Breast epithelium (tissue), 3 donors: ENCODE measurements around the gene PRKCE.

Experiments used
- POLR2AphosphoS5 ChIP-seq, 3 donors: sonication (generic); formaldehyde crosslinking; IDR thresholded peaks; one replicate each; pipeline ENCODE4 v1.6.1; 2017; ENCODE audit warnings: antibody characterized with exemption in 3 of 3
- TF ChIP-seq, protein P1 (sequence below), 3 donors: fragments of 450-650 bp; IDR thresholded peaks; one replicate each; pipeline ENCODE4 v1.5.1; 2016 to 2017; ENCODE audit warnings: antibody characterized with exemption in 3 of 3, mild to moderate bottlenecking in 3 of 3, moderate library complexity in 3 of 3

DNA sequence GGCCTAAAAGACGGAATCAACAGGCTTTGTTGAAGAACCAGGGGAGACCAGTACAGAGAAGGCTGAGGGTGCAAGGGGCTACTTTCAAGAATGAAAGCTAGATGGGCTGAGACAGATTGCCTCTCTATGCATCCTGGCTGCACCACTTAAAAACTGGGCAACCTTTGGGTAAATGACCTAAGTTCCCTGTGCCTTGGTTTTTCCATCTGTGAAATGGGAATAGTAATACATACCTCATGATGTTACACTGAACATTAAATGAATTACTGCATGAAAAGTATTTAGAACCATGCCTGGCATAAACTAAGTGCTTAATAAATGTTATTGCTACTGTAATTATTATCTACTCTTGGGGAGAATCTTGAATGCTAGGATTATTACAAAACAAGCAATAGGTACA is 106.5 kb downstream of the PRKCE start:
- TF ChIP-seq POLR2AphosphoS5 (IDR thresholded peaks at IDR 0.05), result no peak
- TF ChIP-seq, protein P1, sequence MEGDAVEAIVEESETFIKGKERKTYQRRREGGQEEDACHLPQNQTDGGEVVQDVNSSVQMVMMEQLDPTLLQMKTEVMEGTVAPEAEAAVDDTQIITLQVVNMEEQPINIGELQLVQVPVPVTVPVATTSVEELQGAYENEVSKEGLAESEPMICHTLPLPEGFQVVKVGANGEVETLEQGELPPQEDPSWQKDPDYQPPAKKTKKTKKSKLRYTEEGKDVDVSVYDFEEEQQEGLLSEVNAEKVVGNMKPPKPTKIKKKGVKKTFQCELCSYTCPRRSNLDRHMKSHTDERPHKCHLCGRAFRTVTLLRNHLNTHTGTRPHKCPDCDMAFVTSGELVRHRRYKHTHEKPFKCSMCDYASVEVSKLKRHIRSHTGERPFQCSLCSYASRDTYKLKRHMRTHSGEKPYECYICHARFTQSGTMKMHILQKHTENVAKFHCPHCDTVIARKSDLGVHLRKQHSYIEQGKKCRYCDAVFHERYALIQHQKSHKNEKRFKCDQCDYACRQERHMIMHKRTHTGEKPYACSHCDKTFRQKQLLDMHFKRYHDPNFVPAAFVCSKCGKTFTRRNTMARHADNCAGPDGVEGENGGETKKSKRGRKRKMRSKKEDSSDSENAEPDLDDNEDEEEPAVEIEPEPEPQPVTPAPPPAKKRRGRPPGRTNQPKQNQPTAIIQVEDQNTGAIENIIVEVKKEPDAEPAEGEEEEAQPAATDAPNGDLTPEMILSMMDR (IDR thresholded peaks at IDR 0.05), result no peak
